HG03439 (cell line): ENCODE results near the gene PODNL1.
"Not testable (repeated sequence)": the region's sequence is repeated elsewhere in the genome, so short reads cannot be mapped to it uniquely, and the experiment has no call there.

Source experiments
- ATAC-seq: cut with Tn5 transposase; IDR thresholded peaks from one replicate; pipeline ENCODE4 v1.9.1; 2021; ENCODE audit warnings: mild to moderate bottlenecking, moderate library complexity; ENCODE audit not compliant: unreplicated experiment

PODNL1 gene

GRCh38 chr19:13973479-13973878 is 35.3 kb upstream of the PODNL1 start:
- not testable (repeated sequence) for ATAC-seq

GRCh38 chr19:13972368-13973155 is 34.3 kb upstream of the PODNL1 start:
- ATAC-seq: no peak

GRCh38 chr19:13971868-13972267 is 33.7 kb upstream of the PODNL1 start:
- ATAC-seq: not testable (repeated sequence)

- no peak for ATAC-seq
Observed at GRCh38 chr19:13969897-13970296, 31.7 kb upstream of the PODNL1 start.

- no peak for ATAC-seq
Observed at GRCh38 chr19:13968999-13969398, 30.8 kb upstream of the PODNL1 start.

- ATAC-seq: no peak
Observed at GRCh38 chr19:13968383-13968935, 30.2 kb upstream of the PODNL1 start.

- not testable (repeated sequence) for ATAC-seq
Observed at GRCh38 chr19:13967206-13967605, 29.0 kb upstream of the PODNL1 start.

GRCh38 chr19:13966684-13967128 is 28.5 kb upstream of the PODNL1 start:
- no peak for ATAC-seq

GRCh38 chr19:13965926-13966683 is 27.9 kb upstream of the PODNL1 start:
- ATAC-seq: no peak

GRCh38 chr19:13965377-13965896 is 27.2 kb upstream of the PODNL1 start:
- no peak for ATAC-seq

GRCh38 chr19:13964776-13965175 is 26.6 kb upstream of the PODNL1 start:
- ATAC-seq: no peak

GRCh38 chr19:13963603-13964105 is 25.4 kb upstream of the PODNL1 start:
- ATAC-seq: no peak

- ATAC-seq: no peak
Observed at GRCh38 chr19:13962699-13963602, 24.7 kb upstream of the PODNL1 start.

GRCh38 chr19:13961826-13962698 is 23.8 kb upstream of the PODNL1 start:
- no peak for ATAC-seq

GRCh38 chr19:13960863-13961784 is 22.9 kb upstream of the PODNL1 start:
- no peak for ATAC-seq

- no peak for ATAC-seq
Observed at GRCh38 chr19:13959962-13960862, 22.0 kb upstream of the PODNL1 start.
